Measurements from ENCODE around the gene SENP5. TPM values are rescaled to one million over a fixed set of nuclear protein-coding genes. Genes with fewer than 3 reads are reported as not detected.

The SENP5 gene
- total RNA-seq, 1 donor from 2014 or later = 46.1 TPM

DNA sequence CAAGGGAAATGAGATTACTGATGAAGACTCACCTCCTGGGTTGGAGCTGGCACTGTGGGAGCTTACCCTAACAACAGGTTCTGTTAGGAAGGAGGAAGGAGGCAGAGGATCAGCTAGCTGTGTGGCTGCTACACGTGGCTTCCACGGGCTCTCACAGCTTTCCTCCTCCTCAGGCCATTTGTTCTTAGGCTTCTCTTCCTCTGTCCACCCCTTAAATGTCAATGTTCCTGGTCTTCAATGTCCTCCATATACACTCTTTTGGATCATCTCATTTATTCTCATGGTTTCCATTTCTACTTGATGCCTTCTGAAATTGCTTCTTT lies 95.9 kb downstream of the SENP5 start:
- no peaks in the 10 kb centered on the region for H3K79me2 ChIP-seq (ENCODE audit: low read depth)
- peaks cover 12% of the 10 kb centered on the region for H3K4me1 Mint-ChIP-seq
- H3K27ac Mint-ChIP-seq = no peak overlapping the region
- no peaks in the 10 kb centered on the region for H3K4me1 ChIP-seq
- DNase-seq (ENCODE audit: low spot score) = no peak
- no peak overlapping the region for H2AFZ ChIP-seq (replicated peaks)
- no peak overlapping the region for H3K4me2 ChIP-seq
- no peak for TF ChIP-seq EZH2 (IDR thresholded peaks at IDR 0.05)
- TF ChIP-seq EZH2phosphoT487 (IDR thresholded peaks at IDR 0.05) = no peak
- TF ChIP-seq, protein P1, sequence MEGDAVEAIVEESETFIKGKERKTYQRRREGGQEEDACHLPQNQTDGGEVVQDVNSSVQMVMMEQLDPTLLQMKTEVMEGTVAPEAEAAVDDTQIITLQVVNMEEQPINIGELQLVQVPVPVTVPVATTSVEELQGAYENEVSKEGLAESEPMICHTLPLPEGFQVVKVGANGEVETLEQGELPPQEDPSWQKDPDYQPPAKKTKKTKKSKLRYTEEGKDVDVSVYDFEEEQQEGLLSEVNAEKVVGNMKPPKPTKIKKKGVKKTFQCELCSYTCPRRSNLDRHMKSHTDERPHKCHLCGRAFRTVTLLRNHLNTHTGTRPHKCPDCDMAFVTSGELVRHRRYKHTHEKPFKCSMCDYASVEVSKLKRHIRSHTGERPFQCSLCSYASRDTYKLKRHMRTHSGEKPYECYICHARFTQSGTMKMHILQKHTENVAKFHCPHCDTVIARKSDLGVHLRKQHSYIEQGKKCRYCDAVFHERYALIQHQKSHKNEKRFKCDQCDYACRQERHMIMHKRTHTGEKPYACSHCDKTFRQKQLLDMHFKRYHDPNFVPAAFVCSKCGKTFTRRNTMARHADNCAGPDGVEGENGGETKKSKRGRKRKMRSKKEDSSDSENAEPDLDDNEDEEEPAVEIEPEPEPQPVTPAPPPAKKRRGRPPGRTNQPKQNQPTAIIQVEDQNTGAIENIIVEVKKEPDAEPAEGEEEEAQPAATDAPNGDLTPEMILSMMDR (IDR thresholded peaks at IDR 0.05) = no peak
- H3F3A ChIP-seq (ENCODE audit: low read depth) = no peaks in the 10 kb centered on the region
- H3K4me3 ChIP-seq = no peak overlapping the region
- peaks cover 3% of the 10 kb centered on the region for H3K36me3 Mint-ChIP-seq
- peaks cover 95% of the 10 kb centered on the region for H3K27me3 ChIP-seq
- H3K27me3 Mint-ChIP-seq (ENCODE audit: insufficient read depth, low read depth) = peaks cover 42% of the 10 kb centered on the region
- no peak overlapping the region for H3K9ac ChIP-seq
- no peak overlapping the region for H3K27ac ChIP-seq
- peaks cover 4% of the 10 kb centered on the region for H3K9me3 Mint-ChIP-seq
- no peak overlapping the region for H3K4me3 Mint-ChIP-seq
- H4K20me1 ChIP-seq (ENCODE audit: low read depth) = no peaks in the 10 kb centered on the region
- H3K9me3 ChIP-seq (ENCODE audit: low read depth) = no peaks in the 10 kb centered on the region
- no peaks in the 10 kb centered on the region for H3K36me3 ChIP-seq

DNA sequence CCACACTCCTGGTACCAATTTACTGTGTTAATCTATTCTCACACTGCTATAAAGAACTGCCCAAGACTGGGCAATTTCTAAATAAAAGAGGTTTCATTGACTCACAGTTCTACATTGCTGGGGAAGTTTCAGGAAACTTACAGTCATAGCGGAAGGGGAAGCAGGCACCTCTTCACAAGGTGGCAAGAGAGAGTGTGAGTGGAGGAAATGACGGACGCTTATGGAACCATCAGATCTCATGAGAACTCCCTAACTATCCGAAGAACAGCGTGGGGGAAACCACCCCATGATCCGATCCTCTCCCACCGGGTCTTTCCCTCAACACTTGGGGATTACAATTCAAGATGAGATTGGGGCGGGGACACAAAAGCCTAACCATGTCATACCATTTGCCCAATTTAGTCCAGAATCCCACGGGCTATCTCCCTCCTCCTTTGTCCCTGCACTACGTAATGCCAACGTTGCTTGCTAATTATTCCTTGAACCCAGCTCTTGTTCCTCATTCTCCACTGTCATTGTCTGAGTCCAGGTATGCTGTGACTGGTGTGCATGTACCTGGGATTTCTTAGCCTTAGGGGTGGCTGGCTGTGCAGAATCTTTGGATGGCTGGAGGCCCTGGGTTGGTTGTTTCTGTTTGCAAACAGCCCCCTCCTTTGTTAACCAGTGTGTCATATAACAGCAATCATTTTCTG lies 97.5 kb downstream of the SENP5 start:
- Mint-ChIP-seq H3K4me3 (no peak overlapping the region), H3K36me3 (peaks cover 3% of the 10 kb centered on the region), H3K4me1 (peaks cover 14% of the 10 kb centered on the region), H3K27me3 (ENCODE audit: insufficient read depth, low read depth) (peaks cover 49% of the 10 kb centered on the region), H3K9me3 (peaks cover 6% of the 10 kb centered on the region), H3K27ac (no peak overlapping the region)
- Histone ChIP-seq H3K4me1 (no peaks in the 10 kb centered on the region), H3F3A (ENCODE audit: low read depth) (no peaks in the 10 kb centered on the region), H3K27ac (no peak overlapping the region), H4K20me1 (ENCODE audit: low read depth) (no peaks in the 10 kb centered on the region), H3K4me3 (no peak overlapping the region), H3K9ac (no peak overlapping the region), H3K36me3 (no peaks in the 10 kb centered on the region), H3K4me2 (no peak overlapping the region), H3K9me3 (ENCODE audit: low read depth) (no peaks in the 10 kb centered on the region), H3K79me2 (ENCODE audit: low read depth) (no peaks in the 10 kb centered on the region), H3K27me3 (peaks cover 100% of the 10 kb centered on the region), H2AFZ (replicated peaks) (no peak overlapping the region)
- no peak for TF ChIP-seq EZH2 (IDR thresholded peaks at IDR 0.05)
- no peak for TF ChIP-seq EZH2phosphoT487 (IDR thresholded peaks at IDR 0.05)
- TF ChIP-seq, protein P1 (IDR thresholded peaks at IDR 0.05) = no peak
- no peak for DNase-seq (ENCODE audit: low spot score)

DNA sequence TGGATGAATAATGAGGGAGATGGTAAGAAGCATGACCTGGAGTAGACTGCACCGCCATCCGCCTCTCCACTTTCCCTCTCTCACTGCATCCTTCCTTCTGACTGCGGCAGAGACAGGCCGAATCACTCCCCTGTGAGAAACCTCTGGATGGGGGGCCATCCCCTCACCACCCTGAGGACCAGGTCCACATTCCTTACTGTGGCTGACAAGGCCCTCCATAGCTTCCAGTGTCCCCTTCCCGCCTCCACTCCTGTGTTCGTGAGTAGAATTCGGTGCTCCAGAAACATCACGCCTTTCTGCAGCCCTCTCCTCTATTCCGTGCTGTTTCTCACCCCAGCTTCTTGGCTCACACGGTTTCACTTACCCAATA lies 98.1 kb downstream of the SENP5 start:
- H3K27me3 ChIP-seq = peaks cover 100% of the 10 kb centered on the region
- TF ChIP-seq, protein P1 (IDR thresholded peaks at IDR 0.05) = no peak
- TF ChIP-seq EZH2 (IDR thresholded peaks at IDR 0.05) (no peak), EZH2phosphoT487 (IDR thresholded peaks at IDR 0.05) (no peak)
- H2AFZ ChIP-seq (replicated peaks) = no peak overlapping the region
- Mint-ChIP-seq H3K9me3 (peaks cover 10% of the 10 kb centered on the region), H3K27me3 (ENCODE audit: insufficient read depth, low read depth) (peaks cover 50% of the 10 kb centered on the region), H3K4me1 (peaks cover 18% of the 10 kb centered on the region), H3K27ac (no peak overlapping the region), H3K36me3 (peaks cover 4% of the 10 kb centered on the region), H3K4me3 (no peak overlapping the region)
- no peaks in the 10 kb centered on the region for H3K4me1 ChIP-seq
- H3K36me3 ChIP-seq = no peaks in the 10 kb centered on the region
- no peak overlapping the region for H3K27ac ChIP-seq
- no peak for DNase-seq (ENCODE audit: low spot score)
- no peak overlapping the region for H3K9ac ChIP-seq
- H3F3A ChIP-seq (ENCODE audit: low read depth) = no peaks in the 10 kb centered on the region
- H3K79me2 ChIP-seq (ENCODE audit: low read depth) = no peaks in the 10 kb centered on the region
- no peak overlapping the region for H3K4me3 ChIP-seq
- H3K9me3 ChIP-seq (ENCODE audit: low read depth) = no peaks in the 10 kb centered on the region
- no peak overlapping the region for H3K4me2 ChIP-seq
- no peaks in the 10 kb centered on the region for H4K20me1 ChIP-seq (ENCODE audit: low read depth)
